GF-D8 (cell line): ENCODE data around the gene MRAP2.

Experiments used
- DNase-seq: peaks from one replicate; lab custom pipeline; 2025; lab: John Stamatoyannopoulos, UW

The MRAP2 gene

GRCh38 chr6:84135291-84135690 is 101.7 kb downstream of the MRAP2 start:
- no peak for DNase-seq

GRCh38 chr6:84136364-84137050 is 102.9 kb downstream of the MRAP2 start:
- no peak for DNase-seq

GRCh38 chr6:84137051-84137375 is 103.4 kb downstream of the MRAP2 start:
- no peak for DNase-seq

- no peak for DNase-seq
Measured at GRCh38 chr6:84137989-84138575, 104.5 kb downstream of the MRAP2 start.

GRCh38 chr6:84139311-84139710 is 105.7 kb downstream of the MRAP2 start:
- no peak for DNase-seq
